NCI-H2227 (cell line): ENCODE measurements around the gene BPIFA1.

Source experiments
- DNase-seq: peaks from one replicate; lab custom pipeline; 2025; ENCODE audit not compliant: unreplicated experiment; lab: John Stamatoyannopoulos, UW

The BPIFA1 gene

DNA sequence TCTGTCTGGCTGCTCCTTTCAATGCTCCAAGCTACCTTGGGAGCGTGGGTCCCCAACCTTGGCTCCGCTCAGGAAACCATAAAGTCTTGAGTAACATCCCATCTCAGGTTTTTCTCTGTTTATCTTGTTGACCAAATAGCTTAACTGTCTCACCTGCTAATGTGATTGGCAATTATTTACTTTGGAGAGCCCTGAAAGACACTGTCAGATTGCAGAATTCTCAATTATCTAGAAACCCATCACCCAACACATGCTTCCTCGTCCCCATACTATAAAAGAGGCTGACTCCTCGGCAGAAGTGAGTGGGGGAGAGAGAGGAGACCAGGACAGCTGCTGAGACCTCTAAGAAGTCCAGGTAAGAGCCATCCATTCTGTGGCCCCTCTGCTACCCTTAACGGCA lies at the start of gene BPIFA1:
Gene BPIFA1, plus strand, starts transcription at position 301 of the 400 bp plus-strand sequence. CDS start 1,716 bp downstream, outside the sequence.
- DNase-seq, result no peak

DNA sequence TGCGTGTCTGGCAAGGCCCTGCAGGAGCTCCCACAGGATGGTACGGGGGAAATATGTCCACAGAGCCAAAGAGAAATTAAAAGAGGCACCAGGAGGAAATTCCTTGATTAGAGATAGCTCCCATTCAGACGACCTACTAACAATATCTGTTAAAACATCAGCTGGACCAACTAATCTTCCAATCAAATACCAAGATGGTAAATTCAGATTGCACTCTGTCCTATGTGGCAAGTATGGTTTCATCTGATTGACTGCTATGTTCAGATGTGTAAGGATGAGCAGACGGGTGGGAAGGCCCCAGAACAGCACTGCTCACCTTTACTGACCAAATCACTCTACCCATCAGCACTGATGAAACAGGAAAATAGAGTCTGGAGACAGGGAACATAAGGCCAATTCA lies 48.3 kb upstream of the BPIFA1 start:
- no peak for DNase-seq

DNA sequence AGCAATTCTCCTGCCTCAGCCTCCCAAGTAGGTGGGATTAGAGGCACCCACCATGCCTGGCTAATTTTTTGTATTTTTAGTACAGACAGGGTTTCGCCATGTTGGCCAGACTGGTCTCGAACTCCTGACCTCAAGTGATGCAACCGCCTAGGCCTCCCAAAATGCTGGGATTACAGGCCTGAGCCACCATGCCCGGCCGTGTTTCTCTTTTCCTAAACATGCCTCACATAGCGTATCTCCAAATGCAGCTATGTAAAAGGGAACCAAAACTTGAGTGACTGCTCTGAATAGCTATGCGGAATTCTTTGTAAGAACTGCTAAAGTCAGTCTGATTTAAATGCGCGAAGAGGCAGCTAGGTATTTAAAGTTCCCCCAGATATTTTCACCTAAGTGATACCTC lies 47.4 kb upstream of the BPIFA1 start:
- DNase-seq, result no peak

DNA sequence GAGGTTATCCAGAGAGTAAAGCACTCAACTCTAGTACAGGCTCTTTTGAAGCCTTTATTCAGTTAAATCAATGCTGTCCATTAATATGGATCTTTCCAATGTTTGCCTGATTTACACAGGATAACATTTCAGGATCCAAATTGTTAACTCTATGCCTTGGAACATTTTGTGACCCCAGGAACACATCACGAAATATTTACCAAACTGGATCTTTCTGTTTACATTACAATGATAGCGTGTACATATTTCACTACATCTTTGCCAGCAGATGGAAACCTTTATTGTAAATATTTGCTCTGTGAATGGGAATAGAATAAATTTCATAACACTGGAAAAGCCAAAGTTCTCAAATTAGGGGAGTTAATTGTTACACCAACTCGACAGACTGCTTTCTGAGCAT lies 44.3 kb upstream of the BPIFA1 start:
- no peak for DNase-seq

DNA sequence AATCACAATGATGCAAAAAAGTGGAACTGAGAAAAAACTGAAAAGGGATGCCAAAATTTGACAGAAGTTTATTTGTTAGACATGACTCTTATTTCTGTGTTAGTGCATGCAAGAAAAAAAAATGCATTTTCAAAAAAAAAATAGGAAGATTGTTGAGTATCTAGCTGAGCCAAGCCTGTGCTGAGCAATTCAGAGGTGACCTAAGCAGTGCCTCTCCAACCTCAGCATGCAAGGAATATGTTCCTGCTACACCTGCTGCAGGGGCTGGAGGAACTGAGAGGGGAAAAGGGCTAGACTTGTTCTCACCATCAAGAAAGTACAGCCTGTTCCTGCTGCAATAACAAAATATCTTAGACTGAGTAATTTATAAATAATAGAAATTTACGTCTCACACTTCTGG lies 43.8 kb upstream of the BPIFA1 start:
- no peak for DNase-seq

DNA sequence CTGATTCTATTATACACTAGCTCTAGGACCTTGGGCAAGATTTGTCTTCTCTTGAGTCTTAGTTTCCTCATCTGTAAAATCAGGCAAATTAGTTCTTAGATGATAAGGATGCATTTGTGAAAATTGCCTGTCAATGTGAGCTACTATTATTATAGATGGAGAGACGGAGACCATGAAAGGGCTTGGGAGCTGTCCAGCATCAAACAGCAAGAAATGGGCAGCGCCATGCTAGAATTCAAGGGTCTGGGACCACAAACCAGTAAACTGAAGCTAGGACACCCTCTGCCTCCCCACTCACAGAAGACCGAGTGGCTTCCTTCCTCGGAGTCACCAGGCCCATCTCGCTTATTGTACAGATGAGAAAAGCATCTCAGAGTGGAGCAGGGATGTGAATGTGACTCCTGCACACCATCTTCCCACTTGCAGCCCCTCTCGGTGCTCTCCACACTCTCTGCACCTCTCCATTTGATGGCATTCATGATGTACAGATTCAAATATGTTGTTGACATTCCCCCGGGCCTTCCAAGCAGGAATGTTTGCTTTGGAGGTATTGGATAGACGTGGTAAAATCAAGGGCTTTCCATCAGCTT lies 42.8 kb upstream of the BPIFA1 start:
- DNase-seq, result no peak

DNA sequence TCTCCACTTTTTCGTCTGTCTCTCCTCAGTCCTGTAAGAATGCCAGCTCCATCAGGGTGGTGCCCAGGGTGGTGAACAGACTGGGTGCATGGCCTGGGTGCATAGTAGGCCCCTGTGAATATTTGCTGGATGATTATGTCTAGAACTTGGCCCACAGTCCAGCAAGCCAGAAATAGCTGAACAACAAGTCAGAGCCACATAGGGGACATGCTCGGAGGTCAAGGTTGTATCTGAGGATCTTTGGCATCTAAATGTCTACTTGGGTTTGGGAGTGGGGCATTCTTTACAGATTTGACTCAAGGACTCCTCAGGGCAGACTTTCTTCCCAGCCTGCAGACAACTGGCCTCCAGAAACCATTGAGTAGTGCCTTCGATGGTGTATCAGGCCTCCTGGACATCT lies 36.8 kb upstream of the BPIFA1 start:
- DNase-seq, result no peak

DNA sequence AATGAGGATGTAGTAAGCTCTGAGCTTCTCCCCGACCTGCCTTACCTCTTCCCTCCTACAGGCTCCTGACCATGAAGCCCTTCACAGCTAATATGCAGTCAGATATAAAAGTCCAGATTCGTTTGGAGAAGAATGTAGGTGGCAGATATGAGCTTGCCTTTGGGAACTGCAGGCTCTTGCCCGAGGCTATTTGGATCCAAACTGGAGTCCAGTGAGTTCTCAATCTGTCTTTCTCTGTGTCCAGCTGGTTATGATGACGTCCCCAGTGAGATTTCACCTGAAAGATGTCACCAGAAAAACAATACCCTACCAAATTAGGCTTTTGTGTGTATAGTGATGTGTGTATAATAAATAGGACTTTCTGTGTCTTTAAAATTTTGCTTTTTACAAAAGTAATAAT lies 33.3 kb upstream of the BPIFA1 start:
- no peak for DNase-seq

DNA sequence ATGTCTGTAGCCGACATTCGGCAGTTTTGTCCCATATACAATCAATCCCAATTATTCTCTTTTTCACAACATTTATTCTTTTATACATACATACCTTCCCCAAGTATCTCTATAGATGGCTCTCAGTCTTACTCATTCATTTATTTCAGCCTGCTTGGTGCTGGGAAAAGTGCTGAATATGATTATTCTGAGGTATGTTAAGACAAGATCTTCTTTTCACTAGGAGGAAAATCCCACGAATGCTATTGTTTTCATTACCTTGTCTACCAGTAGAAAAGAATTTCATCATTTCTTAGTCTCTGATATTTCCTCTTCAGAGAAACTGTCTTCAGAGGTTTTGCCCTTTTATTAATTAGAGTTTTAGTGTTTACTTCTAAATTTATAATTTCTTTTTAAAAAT lies 32.4 kb upstream of the BPIFA1 start:
- no peak for DNase-seq

DNA sequence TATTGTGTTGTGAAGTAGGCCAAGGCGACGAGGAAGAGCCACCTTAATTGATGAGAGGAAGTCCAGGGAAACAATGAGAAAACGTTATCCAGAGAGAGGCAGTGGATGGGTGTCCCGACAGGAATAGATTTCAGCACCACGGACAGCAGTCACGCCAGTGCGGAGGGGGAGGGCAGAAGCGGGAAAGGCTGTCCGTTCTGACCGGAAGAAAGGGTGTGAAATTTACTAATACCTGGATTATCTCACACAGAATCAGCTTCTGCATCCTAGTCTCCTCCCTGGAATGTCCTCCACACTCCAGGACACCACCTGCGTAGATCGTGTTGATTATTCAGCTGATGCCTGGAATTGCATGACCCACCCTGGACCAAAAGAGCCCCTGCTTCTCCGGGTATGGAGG lies 26.0 kb upstream of the BPIFA1 start:
- DNase-seq, result no peak

DNA sequence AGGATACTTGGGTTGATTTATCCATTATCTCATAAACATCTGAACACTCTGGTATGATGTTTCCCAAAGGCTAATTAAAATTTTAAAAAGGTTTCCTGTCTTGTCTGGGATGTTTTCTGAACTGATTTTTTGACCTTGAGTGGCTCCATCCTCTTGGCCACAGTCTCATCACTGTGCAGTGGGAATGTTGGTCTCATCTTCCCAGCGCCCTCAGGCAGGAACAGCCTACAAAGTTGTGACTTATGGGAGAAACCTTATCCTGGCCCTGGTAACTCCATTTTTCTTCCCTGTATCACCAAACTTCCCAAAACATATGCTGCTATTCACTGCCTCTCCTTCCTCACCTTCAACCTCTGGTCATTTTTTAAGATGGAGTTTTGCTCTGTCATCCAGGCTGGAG lies 25.4 kb upstream of the BPIFA1 start:
- DNase-seq, result no peak

DNA sequence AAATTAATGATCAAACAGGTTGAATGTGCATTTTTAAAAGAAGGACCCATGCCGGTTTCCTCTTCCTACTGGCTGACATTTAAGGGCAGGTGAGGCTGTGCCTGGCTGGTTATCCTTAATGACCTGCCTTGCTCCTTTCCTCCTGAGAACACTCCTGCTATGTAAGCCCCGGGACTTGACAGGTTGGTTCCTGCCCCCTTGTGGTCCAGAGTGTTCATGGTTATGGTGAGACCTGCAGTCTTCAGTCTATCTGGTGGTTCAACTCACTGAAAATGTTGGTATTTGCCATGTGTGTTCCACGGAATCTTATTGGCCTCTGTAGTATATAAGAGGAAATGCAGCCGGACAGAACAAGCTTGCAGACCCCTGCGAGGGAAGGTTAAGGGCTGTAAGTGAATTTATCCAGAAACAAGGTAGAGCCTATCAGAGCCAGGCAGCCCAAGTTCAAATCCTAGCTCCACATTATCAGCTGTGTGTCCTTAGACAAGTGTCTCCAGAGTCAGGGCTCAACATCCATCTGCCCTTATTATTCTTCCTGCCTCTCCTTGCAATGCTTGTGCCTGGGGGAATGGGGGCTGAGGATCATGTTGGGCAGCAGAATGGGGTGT lies 23.9 kb upstream of the BPIFA1 start:
- DNase-seq, result peak; percentile 75

DNA sequence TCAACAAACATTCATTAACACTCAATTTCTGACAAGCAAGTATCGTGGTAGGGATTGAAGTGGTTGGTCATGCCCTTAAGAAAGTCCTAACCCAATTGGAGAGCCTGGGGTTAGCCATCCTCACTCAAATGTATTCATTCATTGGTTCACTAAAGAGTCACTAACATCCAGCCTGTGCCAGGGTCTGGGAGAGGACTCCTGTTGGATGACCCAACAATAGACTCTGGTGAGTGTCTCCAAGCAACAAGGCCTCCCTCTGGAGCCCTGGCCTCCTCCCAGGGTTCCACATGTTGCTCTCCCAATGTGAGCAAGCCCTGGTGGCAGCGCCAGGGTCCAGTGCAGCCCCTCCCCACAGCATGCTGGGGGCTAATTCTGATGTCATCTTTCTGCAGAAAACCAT lies 18.7 kb upstream of the BPIFA1 start, which contains the start of gene BPIFA3:
Gene BPIFA3, plus strand, starts transcription at position 301 of the 400 bp plus-strand sequence. CDS start 185 bp downstream, outside the sequence.
- DNase-seq, result no peak

DNA sequence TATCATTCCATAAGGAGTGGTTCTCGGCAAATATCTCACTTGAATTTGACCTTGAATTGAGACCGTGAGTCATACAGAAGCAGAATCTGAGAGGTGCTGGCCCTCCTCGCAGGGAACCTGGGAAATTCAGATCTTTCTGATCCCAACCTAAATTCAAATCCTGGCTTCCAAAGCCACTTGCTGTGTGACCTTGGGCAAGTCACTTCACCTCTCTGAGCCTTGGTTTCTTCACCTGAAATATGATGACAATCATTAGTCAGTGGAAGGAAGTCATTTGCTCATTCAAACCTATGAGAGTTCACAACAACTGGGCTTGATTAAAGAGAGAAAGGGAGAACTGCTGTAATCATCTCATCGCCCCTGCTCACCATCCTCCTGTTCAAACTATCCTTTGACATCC lies 11.4 kb upstream of the BPIFA1 start:
- no peak for DNase-seq

DNA sequence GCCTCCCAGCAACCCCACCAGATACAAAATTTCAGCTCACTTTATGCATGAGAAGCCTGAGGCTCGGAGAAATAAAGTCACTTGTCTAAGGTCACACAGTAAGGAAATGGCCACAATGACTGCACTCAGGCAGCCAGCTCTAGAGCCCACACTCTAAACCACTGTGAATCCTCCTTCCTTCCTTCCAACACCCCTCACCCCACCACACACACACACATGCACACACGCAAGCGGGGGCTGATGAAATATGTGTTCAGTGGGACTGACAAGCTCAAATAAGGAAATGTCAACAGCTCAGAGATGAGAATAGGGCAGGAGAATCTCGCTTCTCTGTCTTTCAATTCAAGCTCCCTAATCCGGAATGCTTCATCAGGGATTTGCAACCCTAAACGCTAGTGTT lies 6.0 kb upstream of the BPIFA1 start:
- DNase-seq, result no peak

DNA sequence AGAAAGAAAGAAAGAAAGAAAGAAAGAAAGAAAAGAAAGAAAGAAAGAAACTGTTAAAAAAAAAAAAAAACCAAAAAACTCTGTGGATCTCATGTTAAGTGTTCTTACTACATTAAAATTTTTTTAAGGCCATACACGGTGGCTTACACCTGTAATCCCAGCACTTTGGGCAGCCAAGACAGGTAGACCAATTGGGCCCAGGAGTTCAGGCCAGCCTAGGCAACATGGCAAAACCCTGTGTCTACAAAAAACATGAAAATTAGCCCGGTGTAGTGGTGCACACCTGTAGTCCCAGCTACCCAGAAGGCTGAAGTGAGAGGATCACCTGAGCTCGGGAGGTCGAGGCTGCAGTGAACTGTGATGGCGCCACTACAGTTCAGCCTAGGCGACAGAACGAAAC lies 4.6 kb upstream of the BPIFA1 start:
- no peak for DNase-seq

DNA sequence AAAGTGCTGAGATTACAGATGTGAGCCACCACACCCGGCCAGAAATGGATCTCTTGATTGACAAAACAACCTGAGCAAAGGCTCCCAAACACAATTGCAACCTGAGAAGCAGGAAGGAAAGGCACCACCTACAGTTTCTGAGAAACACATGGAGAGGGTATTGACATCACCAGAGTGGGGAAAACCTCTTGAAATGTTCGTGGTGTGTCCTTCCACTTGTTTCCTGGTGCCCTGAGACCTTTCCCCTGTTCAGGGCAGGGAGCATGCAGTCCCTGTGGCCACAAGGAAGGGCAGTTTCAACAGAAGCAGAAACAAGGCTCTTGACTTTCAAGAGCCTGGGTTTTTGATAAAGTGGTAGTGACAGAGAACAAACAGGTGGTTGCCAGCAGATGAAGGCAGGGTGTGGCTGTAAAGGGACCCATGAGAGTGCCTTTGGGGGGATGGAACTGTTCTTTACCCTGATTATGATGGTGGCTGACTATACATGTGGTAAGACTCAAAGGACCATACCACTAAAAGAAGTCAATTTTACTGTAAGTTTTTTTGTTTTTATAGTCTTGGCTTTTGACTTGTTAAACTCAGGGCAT lies 3.2 kb upstream of the BPIFA1 start:
- no peak for DNase-seq

DNA sequence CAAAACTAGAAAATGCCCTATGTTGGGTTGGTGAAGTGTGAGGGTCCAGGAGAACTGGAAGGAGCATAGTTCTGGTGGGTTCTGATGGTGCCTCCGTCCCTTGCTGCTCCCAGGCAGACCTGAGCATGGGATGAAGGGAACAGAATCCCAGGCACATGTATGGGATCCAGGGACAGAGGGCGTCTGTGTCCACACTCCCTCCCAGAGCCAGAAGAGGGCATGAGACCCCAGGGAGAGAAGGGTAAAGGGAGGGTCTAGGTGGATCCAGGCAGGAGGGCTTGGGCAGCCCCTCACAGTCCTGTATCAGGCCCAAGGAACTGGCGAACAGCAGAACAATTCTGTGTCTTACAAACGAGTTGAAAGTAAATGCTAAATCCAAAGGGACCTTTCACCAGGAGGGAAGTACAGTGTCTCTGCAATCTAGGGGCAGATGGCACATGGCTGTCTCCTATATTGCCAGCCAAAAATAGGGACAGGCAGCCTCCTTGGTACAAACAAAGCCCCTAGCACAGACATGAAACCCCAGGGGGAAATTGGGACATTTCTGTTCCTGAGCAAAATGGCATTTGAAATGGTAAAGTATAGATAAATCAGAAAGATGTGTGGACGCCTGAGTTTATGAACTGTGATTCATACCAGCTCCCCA lies 2.5 kb upstream of the BPIFA1 start:
- DNase-seq, result no peak

DNA sequence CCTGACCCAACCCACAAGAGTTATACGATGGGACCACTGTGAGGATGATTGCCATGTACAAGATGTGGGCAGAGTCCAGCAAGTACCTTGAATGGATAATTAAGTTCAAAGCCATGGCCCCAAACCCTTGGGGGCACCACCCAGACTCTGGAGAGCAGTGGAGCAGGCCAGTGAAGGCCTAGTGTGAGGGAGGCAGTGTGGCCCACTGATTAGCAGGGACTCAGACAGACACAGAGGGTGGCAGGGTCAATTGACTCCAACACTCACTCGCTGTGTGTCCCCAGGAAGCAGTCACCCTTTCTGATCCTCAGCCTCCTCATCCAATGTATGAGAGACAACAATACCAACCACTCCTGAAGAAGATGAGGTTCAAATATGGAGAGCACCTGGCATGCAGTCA lies 1.7 kb upstream of the BPIFA1 start:
- DNase-seq, result no peak

DNA sequence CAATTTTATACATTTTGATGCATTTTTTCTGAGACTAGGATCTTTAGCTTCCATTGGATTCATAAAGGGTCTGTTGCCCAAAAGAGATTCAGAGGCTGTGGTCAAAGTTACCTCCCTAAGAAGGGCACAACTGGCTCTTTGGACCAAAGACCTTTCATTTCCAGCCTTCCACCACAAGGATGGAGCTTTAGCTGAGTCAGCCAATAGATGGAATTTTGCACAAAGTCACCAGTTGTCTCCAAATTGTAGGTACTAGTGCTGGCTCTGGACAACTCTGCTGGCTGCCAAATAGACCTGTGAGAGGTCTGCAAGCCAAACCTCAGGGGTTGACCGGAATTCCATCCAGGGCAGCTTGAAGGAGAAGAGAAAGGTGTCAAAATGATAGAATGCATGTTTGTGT lies 555 bp downstream of the BPIFA1 start:
- DNase-seq, result no peak

DNA sequence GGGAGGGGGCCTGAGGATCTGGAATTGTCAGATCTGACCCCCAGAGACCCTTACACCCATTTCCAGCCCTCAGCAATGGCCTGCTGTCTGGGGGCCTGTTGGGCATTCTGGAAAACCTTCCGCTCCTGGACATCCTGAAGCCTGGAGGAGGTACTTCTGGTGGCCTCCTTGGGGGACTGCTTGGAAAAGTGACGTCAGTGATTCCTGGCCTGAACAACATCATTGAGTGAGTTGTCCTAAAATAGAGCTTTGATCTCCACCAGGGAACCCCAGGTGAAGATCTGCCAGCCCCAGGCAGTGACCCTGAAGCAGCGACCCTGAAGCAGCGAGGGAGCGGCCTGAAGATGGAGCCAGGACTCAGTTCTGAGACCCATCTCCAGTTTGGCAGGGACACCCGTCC lies 2.2 kb downstream of the BPIFA1 start:
- DNase-seq, result no peak

DNA sequence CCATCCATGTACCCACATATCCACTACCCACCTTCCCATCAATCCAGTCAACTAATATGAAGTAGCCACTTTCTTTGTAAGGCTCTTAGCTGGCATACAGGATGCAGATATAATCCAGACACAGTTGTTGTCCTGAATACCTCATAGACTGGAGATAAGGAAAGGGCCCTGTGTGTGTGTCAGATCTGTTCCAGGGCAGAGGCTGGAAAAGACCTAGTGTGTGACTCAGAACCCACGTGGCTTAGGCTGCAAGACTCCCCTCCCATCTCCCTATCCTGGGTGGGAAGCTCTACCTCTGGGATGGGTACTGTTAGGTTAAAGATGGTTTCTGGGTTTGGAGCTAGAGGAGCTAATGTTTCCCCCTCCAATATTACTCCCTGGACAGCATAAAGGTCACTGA lies 3.6 kb downstream of the BPIFA1 start:
- DNase-seq, result no peak
